HL-60 (cell line): ENCODE results near the gene IL1RL1.

Experiments
- DNase-seq, 2 experiments: peaks; one replicate each; pipeline ENCODE4 v3.0.0-alpha.2; 2010 to 2020; ENCODE audit warnings: low read depth in 1 of 2, low spot score in 1 of 2
- H3K27ac ChIP-seq: fragments of 250-450 bp; sonication (Bioruptor Pico); replicated peaks from 2 replicates; pipeline ENCODE4 v1.5.1; 2020; ENCODE audit warnings: mild to moderate bottlenecking, moderate library complexity
- H3K27me3 ChIP-seq: fragments of 250-450 bp; sonication (Bioruptor Pico); 2 replicates; pipeline ENCODE4 v1.5.1; 2021; ENCODE audit warnings: mild to moderate bottlenecking, moderate library complexity; ENCODE audit not compliant: insufficient read depth, poor library complexity, severe bottlenecking
- H3K4me3 ChIP-seq: replicated peaks from 2 replicates; pipeline ENCODE4 v1.5.1; 2011; ENCODE audit warnings: mild to moderate bottlenecking, control low read depth, low read length; ENCODE audit not compliant: insufficient read depth
- GABPA ChIP-seq: IDR thresholded peaks from 2 replicates; pipeline ENCODE4 v1.6.1; 2012; ENCODE audit warnings: low read depth
- POLR2AphosphoS5 ChIP-seq: IDR thresholded peaks from 2 replicates; pipeline ENCODE4 v1.6.1; 2012; ENCODE audit warnings: low read depth
- SPI1 ChIP-seq: IDR thresholded peaks from 2 replicates; pipeline ENCODE4 v1.6.1; 2012; ENCODE audit warnings: low read depth, mild to moderate bottlenecking, borderline replicate concordance
- long read RNA-seq: library from polyadenylated mRNA; unstranded; transcript quantifications from one replicate; pipeline ENCODE4 v2.0.0, GENCODE V29; 2020
- TF ChIP-seq, protein P1 (sequence below): IDR thresholded peaks from 2 replicates; pipeline ENCODE4 v1.6.1; 2012; ENCODE audit warnings: low read depth; ENCODE audit not compliant: insufficient replicate concordance
- TF ChIP-seq, protein P2 (sequence below): IDR thresholded peaks from one replicate; pipeline ENCODE4 v1.5.1; 2011; ENCODE audit warnings: low read length, control low read depth, inconsistent platforms; ENCODE audit not compliant: insufficient read depth

Gene IL1RL1
- long read RNA-seq: 0 reads

DNA sequence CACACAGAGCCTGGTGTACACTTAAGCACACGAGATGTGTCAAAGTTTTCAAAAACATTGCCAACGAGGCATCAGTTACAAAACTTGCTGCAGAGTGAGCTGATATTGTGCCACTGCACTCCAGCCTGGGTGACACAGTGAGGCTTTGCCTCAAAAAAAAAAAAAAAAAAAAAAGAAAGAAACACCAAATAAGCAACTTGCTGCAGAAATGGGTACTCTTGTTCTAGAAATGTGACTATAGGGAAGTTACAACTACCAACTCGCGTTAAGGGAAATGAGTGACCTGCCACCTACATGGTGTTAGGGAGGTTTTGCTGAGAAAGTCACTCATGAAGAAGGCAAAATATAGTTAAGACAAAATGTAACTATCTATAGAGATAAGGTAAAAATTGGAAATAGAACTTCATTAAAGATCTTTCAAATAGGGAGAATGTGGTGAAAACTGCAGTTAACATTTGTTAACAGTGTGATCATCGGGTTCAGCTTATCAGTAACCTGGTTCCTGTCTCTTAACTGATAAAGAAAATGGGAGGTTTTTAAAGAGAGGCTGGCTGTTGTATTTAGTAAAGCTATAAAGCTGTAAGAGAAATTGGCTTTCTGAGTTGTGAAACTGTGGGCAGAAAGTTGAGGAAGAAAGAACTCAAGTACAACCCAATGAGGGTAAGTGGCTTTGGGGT lies at the start of gene IL1RL1:
Gene IL1RL1, plus strand, starts transcription at position 600 of the 677 bp plus-strand sequence. CDS start 26,702 bp downstream, outside the sequence.
- Histone ChIP-seq H3K27ac (peak within 1 kb of the TSS; percentile 68), H3K27me3 (no peaks in the 10 kb centered on the region), H3K4me3 (no peak within 1 kb of the TSS)
- TF ChIP-seq GABPA (no peak), SPI1 (no peak), POLR2AphosphoS5 (no peak)
- TF ChIP-seq, protein P1, sequence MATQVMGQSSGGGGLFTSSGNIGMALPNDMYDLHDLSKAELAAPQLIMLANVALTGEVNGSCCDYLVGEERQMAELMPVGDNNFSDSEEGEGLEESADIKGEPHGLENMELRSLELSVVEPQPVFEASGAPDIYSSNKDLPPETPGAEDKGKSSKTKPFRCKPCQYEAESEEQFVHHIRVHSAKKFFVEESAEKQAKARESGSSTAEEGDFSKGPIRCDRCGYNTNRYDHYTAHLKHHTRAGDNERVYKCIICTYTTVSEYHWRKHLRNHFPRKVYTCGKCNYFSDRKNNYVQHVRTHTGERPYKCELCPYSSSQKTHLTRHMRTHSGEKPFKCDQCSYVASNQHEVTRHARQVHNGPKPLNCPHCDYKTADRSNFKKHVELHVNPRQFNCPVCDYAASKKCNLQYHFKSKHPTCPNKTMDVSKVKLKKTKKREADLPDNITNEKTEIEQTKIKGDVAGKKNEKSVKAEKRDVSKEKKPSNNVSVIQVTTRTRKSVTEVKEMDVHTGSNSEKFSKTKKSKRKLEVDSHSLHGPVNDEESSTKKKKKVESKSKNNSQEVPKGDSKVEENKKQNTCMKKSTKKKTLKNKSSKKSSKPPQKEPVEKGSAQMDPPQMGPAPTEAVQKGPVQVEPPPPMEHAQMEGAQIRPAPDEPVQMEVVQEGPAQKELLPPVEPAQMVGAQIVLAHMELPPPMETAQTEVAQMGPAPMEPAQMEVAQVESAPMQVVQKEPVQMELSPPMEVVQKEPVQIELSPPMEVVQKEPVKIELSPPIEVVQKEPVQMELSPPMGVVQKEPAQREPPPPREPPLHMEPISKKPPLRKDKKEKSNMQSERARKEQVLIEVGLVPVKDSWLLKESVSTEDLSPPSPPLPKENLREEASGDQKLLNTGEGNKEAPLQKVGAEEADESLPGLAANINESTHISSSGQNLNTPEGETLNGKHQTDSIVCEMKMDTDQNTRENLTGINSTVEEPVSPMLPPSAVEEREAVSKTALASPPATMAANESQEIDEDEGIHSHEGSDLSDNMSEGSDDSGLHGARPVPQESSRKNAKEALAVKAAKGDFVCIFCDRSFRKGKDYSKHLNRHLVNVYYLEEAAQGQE: no peak
- TF ChIP-seq, protein P2, sequence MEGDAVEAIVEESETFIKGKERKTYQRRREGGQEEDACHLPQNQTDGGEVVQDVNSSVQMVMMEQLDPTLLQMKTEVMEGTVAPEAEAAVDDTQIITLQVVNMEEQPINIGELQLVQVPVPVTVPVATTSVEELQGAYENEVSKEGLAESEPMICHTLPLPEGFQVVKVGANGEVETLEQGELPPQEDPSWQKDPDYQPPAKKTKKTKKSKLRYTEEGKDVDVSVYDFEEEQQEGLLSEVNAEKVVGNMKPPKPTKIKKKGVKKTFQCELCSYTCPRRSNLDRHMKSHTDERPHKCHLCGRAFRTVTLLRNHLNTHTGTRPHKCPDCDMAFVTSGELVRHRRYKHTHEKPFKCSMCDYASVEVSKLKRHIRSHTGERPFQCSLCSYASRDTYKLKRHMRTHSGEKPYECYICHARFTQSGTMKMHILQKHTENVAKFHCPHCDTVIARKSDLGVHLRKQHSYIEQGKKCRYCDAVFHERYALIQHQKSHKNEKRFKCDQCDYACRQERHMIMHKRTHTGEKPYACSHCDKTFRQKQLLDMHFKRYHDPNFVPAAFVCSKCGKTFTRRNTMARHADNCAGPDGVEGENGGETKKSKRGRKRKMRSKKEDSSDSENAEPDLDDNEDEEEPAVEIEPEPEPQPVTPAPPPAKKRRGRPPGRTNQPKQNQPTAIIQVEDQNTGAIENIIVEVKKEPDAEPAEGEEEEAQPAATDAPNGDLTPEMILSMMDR: no peak
- DNase-seq: peak in 1 of 2 experiments; percentile 60

DNA sequence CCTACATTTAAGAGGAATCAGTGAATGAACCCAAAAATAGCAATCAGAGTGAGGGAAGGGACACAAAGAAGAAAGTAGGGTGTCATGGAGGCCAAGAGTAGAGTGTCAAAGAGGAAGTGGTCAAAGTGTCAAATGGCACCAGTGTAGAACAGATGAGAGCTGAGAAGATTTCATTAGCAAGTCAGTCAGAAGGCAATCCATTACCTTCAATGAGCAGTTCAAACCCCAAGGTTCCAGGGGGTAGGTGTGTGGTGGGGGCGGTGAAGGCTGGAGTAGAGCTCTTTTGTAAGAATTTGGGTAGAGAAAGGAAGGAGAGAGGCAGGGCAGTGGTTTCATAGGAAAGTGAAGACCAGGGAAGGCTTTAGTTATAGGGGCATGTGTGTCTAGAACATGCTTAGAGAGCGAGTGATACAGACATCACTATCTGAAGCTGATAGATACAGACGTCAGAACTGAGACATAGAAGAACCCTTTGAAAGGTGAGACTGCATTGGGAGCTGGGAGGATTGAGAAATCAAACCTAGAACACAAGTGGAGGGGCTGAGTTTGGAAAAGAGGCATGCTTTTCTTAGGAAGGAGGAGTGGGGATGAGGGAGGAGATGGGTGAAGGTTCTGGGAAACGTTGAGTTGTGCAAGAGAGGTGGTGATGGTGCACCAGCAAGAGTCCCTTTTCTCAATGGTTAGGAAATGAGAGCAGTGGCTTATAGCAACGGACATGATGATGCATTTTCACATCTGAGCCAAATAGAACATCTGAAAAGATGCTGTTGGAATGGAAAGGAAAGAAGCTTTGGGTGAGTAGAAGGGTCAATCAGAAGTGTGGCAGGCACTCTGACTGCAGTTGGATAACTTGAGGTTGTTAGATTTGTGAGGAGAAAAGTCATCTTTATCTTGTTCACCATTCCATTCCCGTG lies 48.9 kb upstream of the IL1RL1 start:
- no peak for DNase-seq
- no peaks in the 10 kb centered on the region for H3K27me3 ChIP-seq
- TF ChIP-seq POLR2AphosphoS5 (no peak), SPI1 (peak; percentile 77)

DNA sequence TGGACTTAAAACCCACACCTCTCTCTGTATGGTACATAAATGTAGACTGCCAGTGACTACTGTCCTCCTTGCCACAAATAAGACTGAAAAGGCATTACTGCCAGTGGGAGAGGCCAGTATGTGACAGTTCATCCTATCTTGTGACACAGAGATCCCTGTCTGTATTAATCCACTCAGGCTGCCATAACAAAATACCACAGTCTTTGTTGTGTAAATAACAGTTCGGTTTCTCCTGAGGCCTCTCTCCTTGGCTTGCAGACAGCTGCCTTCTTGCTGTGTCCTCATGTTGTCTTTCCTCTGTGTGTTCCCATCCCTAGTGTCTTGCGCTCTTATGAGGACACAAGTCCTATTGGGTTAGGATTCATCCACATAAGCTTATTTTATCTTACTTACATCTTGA lies 46.4 kb upstream of the IL1RL1 start:
- no peak overlapping the region for H3K4me3 ChIP-seq
- no peak overlapping the region for H3K27ac ChIP-seq
- TF ChIP-seq, protein P1: no peak
- TF ChIP-seq GABPA: no peak
- TF ChIP-seq POLR2AphosphoS5: no peak
- no peak for TF ChIP-seq SPI1
- TF ChIP-seq, protein P2: no peak
- no peaks in the 10 kb centered on the region for H3K27me3 ChIP-seq
- DNase-seq: no peak

More for the DNA sequence above, 48.9 kb upstream of the IL1RL1 start:
- no peak overlapping the region for H3K4me3 ChIP-seq
- H3K27ac ChIP-seq: no peak overlapping the region

DNA sequence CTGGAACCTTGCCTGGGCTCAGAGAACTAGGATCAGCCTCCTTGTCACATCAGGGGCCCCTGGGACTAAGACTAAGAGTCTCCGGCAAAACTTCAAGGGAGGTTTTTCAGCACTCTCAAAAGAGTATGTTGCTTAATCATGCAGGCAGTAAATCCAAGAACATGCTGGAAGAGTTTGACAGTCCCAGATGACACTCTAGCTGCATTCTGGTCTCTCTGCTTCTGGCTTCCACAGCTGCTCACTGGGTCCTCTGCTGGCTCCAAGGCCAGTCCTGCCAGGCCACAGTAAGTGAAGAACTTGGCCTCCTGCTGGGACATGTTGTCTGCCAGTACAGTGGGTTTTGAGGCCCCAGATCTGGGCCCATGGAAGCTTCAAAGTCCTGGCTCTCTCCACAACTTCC lies 45.2 kb upstream of the IL1RL1 start:
- TF ChIP-seq, protein P2: no peak
- TF ChIP-seq SPI1 (no peak), POLR2AphosphoS5 (no peak), GABPA (no peak)
- TF ChIP-seq, protein P1: no peak
- no peak for DNase-seq
- Histone ChIP-seq H3K27me3 (no peaks in the 10 kb centered on the region), H3K4me3 (no peak overlapping the region), H3K27ac (no peak overlapping the region)
